Right atrium auricular region (tissue), 2 donors: Measurements from ENCODE around the gene PDIA6. TPM values are rescaled to one million over a fixed set of nuclear protein-coding genes. Genes with fewer than 3 reads are reported as not detected.

Experiments
- DNase-seq: peaks from one replicate; pipeline ENCODE4 v3.0.0-alpha.2; 2019; ENCODE audit warnings: low spot score
- H3K27ac ChIP-seq, 2 donors: fragments of 200-600 bp; sonication (generic); 1 replicate in 1 of 2; 2 replicates in 1 of 2; pipeline ENCODE4 v1.5.1; 2016 to 2019
- H3K27me3 ChIP-seq, 2 donors: fragments of 200-600 bp; sonication (generic); one replicate each; pipeline versions ENCODE4 v1.5.1 to v1.6.0; 2017 to 2019
- H3K36me3 ChIP-seq: fragments of 200-600 bp; sonication (generic); one replicate; pipeline ENCODE4 v1.5.1; 2016
- H3K4me1 ChIP-seq, 2 donors: fragments of 200-600 bp; sonication (generic); one replicate each; pipeline versions ENCODE4 v1.5.1 to v1.6.0; 2017 to 2019
- H3K4me3 ChIP-seq, 2 donors: fragments of 200-600 bp; sonication (generic); 1 replicate in 1 of 2; 2 replicates in 1 of 2; pipeline ENCODE4 v1.5.1; 2017 to 2019; ENCODE audit warnings: mild to moderate bottlenecking in 1 of 2, moderate library complexity in 1 of 2
- H3K9me3 ChIP-seq, 2 donors: fragments of 200-600 bp; sonication (generic); one replicate each; pipeline ENCODE4 v1.5.1; 2019
- total RNA-seq, 2 donors: library from RNA; depleted of rRNA; stranded (reverse); fragments of >200 nt; gene quantifications; one replicate each; pipeline ENCODE4 v1.1.0, GENCODE V29; 2016
- TF ChIP-seq, protein P1 (sequence below), 2 donors: fragments of 200-600 bp; sonication (generic); IDR thresholded peaks; one replicate each; pipeline ENCODE4 v1.5.1; 2019; ENCODE audit warnings: antibody characterized with exemption in 2 of 2

Gene PDIA6
- total RNA-seq, 2 donors from 2014 or later: 89.0 to 94.4 TPM

DNA sequence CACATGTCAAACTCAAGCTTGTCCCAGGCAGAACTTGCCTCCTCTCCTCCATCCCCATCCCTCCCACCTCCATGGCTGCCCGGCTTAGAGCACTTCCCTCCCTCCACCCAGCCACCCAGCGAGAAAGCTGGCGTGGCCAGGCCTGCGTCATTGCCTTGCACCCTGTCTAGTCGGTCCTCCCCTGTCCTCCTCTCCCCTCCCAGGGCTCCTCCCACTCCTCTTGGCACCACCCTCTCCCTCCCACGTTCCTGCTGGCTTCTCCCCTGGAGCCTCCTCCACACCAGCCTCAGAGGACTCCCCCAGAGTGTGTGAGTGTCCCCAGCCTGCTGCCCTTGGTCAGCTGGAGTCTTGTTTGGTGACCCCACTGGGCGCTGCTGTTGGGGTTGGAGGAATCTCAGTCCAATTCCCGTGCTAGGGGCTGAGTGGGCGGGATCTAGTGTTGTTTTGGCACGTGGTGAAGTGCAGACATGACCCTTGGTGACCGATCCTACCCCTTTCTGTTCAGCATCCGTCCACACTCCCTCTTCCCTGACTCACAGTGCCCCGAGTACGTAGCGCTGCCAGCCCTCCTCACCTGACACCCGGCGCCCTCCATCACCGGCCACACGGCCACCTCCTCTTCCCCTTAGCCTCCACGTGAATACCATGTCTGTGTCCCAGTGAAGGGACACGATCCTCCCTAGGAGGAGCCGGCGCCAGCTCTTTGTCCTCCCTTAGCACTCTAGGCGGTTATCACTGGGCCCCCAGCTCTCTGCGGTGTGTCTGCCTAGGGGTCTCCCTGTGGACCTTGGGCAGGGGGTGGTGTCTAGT, 49.7 kb downstream of the PDIA6 start:
- no peaks in the 10 kb centered on the region for H3K36me3 ChIP-seq
- H3K4me3 ChIP-seq: peak overlapping the region in 1 of 2 donors; percentile 23
- peaks cover 0 to 10% of the 10 kb centered on the region in 2 donors for H3K4me1 ChIP-seq
- DNase-seq: no peak
- H3K27me3 ChIP-seq: no peaks in the 10 kb centered on the region
- TF ChIP-seq, protein P1, sequence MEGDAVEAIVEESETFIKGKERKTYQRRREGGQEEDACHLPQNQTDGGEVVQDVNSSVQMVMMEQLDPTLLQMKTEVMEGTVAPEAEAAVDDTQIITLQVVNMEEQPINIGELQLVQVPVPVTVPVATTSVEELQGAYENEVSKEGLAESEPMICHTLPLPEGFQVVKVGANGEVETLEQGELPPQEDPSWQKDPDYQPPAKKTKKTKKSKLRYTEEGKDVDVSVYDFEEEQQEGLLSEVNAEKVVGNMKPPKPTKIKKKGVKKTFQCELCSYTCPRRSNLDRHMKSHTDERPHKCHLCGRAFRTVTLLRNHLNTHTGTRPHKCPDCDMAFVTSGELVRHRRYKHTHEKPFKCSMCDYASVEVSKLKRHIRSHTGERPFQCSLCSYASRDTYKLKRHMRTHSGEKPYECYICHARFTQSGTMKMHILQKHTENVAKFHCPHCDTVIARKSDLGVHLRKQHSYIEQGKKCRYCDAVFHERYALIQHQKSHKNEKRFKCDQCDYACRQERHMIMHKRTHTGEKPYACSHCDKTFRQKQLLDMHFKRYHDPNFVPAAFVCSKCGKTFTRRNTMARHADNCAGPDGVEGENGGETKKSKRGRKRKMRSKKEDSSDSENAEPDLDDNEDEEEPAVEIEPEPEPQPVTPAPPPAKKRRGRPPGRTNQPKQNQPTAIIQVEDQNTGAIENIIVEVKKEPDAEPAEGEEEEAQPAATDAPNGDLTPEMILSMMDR (IDR thresholded peaks at IDR 0.05): no peak
- H3K9me3 ChIP-seq: no peaks in the 10 kb centered on the region
- no peak overlapping the region for H3K27ac ChIP-seq

DNA sequence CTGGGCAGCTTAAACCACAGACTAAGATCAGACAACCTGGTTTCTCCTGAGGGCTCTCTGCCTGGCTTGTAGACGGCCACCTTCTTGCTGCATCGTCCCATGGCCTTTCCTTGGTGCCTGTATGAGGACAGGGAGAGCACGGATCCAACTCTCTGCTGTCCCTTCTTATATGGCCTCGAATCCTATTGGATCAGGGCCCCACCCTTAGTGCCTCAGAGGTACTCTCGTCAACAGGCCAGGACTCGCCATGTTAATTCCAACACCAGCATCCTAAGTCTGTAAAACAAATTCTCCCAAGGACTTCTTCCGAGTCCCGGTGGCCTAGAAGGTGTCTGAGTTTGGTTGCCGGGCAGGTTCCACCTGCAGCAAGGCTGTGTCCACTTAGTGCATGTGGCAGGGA, 51.0 kb downstream of the PDIA6 start:
- TF ChIP-seq, protein P1 (IDR thresholded peaks at IDR 0.05): no peak
- H3K9me3 ChIP-seq: no peaks in the 10 kb centered on the region
- no peak for DNase-seq
- H3K4me1 ChIP-seq: peaks cover 0 to 10% of the 10 kb centered on the region in 2 donors
- H3K4me3 ChIP-seq: no peak overlapping the region
- no peak overlapping the region for H3K27ac ChIP-seq
- no peaks in the 10 kb centered on the region for H3K27me3 ChIP-seq
- H3K36me3 ChIP-seq: no peaks in the 10 kb centered on the region

DNA sequence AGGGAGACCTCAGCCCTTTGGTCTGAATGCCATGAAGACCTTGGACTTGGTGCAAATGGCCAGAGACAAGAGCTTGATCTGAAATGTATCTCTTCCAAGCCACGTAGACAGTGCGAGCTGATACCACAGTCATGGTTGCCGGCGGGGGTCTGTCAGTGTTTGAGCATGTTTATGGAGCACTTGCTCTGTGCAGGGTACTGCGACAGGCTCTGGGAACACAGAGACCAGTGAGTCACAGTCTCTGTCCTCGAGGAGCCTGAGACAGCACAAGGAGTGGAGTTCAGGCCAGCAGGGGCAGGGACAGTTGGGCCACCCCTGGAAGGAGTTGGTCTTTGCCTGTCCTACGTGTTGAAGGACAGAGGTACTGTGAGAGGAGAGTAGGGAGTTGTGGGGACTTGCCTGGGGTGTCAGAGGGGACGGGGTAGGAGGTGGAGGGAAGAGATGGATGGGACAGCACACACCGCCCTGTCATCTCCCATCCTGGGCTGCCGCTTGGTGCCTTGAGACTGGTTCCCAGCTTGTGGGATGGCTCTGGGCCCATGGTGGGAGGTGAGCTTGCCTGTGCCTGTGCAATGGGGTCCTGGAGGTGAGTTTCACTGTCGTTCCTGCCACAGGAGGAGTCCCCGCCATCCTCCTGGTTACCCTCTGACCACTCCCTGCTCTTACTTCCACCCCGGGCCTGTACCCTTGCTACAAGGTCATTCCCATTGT, 51.6 kb downstream of the PDIA6 start:
- no peak overlapping the region for H3K27ac ChIP-seq
- H3K27me3 ChIP-seq: no peaks in the 10 kb centered on the region
- H3K4me3 ChIP-seq: no peak overlapping the region
- TF ChIP-seq, protein P1 (IDR thresholded peaks at IDR 0.05): no peak
- H3K9me3 ChIP-seq: no peaks in the 10 kb centered on the region
- H3K4me1 ChIP-seq: peaks cover 0 to 10% of the 10 kb centered on the region in 2 donors
- no peak for DNase-seq
- no peaks in the 10 kb centered on the region for H3K36me3 ChIP-seq

DNA sequence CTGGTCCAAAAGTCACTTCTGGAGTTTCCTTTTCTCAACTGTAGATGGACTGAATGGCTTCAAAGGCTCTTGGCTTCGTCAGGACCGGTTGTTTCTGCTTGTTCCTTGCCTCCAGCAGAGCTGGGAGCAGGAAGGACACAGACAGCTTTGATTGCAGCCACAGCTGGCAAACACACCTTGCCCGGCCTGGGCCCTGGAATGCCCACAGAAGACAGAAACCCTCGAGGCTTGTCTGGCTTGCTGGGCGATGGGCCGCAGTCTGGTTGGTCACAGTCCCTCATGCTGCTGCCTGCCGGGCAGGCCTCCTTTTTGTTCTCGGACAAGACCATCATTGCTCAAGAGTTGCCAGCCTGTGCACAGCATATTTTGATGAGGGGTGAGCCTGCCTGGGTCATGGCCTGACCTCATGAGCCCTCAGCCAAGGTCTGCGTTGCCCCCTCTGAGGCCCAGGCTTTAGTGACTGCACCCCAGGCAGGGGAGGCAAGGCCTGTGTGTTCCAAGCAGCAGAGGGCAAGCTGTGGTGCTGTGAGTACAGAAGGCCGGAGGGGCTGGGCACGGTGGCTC, 53.4 kb downstream of the PDIA6 start:
- Histone ChIP-seq H3K27ac (no peak overlapping the region), H3K9me3 (no peaks in the 10 kb centered on the region), H3K36me3 (no peaks in the 10 kb centered on the region), H3K4me1 (peaks cover 0 to 10% of the 10 kb centered on the region in 2 donors), H3K4me3 (no peak overlapping the region), H3K27me3 (no peaks in the 10 kb centered on the region)
- no peak for DNase-seq
- TF ChIP-seq, protein P1 (IDR thresholded peaks at IDR 0.05): no peak

DNA sequence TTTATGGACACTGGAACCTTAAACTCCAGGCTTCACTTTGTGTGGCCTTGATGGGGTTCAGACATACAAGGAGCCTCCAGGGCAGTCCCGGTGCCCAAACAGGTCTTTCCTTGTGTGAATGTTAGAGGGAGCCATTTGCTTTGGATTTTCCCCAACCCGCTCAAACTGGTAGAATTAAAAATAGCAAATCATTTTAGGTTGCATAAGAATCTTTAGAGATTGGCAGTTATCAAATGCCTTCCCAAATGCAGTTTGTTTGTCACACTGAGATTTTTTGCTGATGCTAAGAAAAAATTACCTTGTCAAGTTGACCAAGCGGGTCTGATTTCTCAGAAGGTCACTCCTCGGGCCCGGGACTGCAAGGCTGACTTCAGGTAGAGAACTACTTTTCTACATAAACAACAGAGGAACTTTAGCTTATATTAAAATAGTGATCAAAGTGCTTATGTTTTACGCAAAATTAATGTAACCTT, 54.7 kb downstream of the PDIA6 start:
- Histone ChIP-seq H3K4me1 (peaks cover 0 to 5% of the 10 kb centered on the region in 2 donors), H3K27me3 (no peaks in the 10 kb centered on the region), H3K9me3 (no peaks in the 10 kb centered on the region), H3K36me3 (no peaks in the 10 kb centered on the region), H3K4me3 (no peak overlapping the region), H3K27ac (no peak overlapping the region)
- no peak for DNase-seq
- TF ChIP-seq, protein P1 (IDR thresholded peaks at IDR 0.05): no peak
